COR-L47 (cell line): Measurements from ENCODE around the gene MRAS.
A peak's percentile ranks its signal among the peaks of the same experiment; 100 is the strongest.
"Not testable (repeated sequence)": the region's sequence is repeated elsewhere in the genome, so short reads cannot be mapped to it uniquely, and the experiment has no call there.

Experiments
- DNase-seq: peaks from one replicate; lab custom pipeline; 2025; lab: John Stamatoyannopoulos, UW

Gene MRAS

GRCh38 chr3:138418601-138419206 is 70.3 kb downstream of the MRAS start:
- no peak for DNase-seq

GRCh38 chr3:138423316-138423715 is 74.9 kb downstream of the MRAS start:
- DNase-seq: no peak

- DNase-seq: no peak
Observed at GRCh38 chr3:138424323-138424722, 75.9 kb downstream of the MRAS start.

- peak; percentile 26 for DNase-seq
Observed at GRCh38 chr3:138426211-138426610, 77.8 kb downstream of the MRAS start.

GRCh38 chr3:138426754-138427153 is 78.4 kb downstream of the MRAS start:
- DNase-seq: not testable (repeated sequence)

GRCh38 chr3:138429665-138430064 is 81.3 kb downstream of the MRAS start:
- DNase-seq: no peak

- DNase-seq: no peak
Observed at GRCh38 chr3:138432576-138433240, 84.3 kb downstream of the MRAS start.

GRCh38 chr3:138433892-138434275 is 85.5 kb downstream of the MRAS start:
- DNase-seq: no peak

- DNase-seq: peak; percentile 89
Observed at GRCh38 chr3:138434276-138434874, 86.0 kb downstream of the MRAS start, which contains the start of gene ESYT3. ESYT3 (plus strand) TSS chr3:138434616; CDS start chr3:138434799, 183 bp downstream.

GRCh38 chr3:138434875-138435772 is 86.7 kb downstream of the MRAS start:
- peak; percentile 50 for DNase-seq

- DNase-seq: no peak
Observed at GRCh38 chr3:138435840-138436239, 87.5 kb downstream of the MRAS start.

GRCh38 chr3:138437281-138437680 is 88.9 kb downstream of the MRAS start:
- no peak for DNase-seq

- DNase-seq: no peak
Observed at GRCh38 chr3:138438896-138439295, 90.5 kb downstream of the MRAS start.

GRCh38 chr3:138439646-138440045 is 91.3 kb downstream of the MRAS start:
- DNase-seq: no peak

GRCh38 chr3:138440121-138440521 is 91.7 kb downstream of the MRAS start:
- DNase-seq: no peak

- no peak for DNase-seq
Observed at GRCh38 chr3:138440596-138440995, 92.2 kb downstream of the MRAS start.

- DNase-seq: no peak
Observed at GRCh38 chr3:138441256-138441655, 92.9 kb downstream of the MRAS start.

- DNase-seq: no peak
Observed at GRCh38 chr3:138441742-138442141, 93.4 kb downstream of the MRAS start.

GRCh38 chr3:138442433-138442832 is 94.1 kb downstream of the MRAS start:
- no peak for DNase-seq

- DNase-seq: no peak
Observed at GRCh38 chr3:138443091-138443490, 94.7 kb downstream of the MRAS start.

GRCh38 chr3:138443521-138444503 is 95.4 kb downstream of the MRAS start:
- no peak for DNase-seq
